ENCODE measurements around the gene FOXO6. TPM values are rescaled to one million over a fixed set of nuclear protein-coding genes. Genes with fewer than 3 reads are reported as not detected.

Gene FOXO6
- total and polyA plus RNA-seq, 9 of the 15 experiments (the other 6 are each of a cell fraction or from before 2014, with no cell fraction given), result 0.04 to 0.31 (median 0.12) TPM; not detected in 5

DNA sequence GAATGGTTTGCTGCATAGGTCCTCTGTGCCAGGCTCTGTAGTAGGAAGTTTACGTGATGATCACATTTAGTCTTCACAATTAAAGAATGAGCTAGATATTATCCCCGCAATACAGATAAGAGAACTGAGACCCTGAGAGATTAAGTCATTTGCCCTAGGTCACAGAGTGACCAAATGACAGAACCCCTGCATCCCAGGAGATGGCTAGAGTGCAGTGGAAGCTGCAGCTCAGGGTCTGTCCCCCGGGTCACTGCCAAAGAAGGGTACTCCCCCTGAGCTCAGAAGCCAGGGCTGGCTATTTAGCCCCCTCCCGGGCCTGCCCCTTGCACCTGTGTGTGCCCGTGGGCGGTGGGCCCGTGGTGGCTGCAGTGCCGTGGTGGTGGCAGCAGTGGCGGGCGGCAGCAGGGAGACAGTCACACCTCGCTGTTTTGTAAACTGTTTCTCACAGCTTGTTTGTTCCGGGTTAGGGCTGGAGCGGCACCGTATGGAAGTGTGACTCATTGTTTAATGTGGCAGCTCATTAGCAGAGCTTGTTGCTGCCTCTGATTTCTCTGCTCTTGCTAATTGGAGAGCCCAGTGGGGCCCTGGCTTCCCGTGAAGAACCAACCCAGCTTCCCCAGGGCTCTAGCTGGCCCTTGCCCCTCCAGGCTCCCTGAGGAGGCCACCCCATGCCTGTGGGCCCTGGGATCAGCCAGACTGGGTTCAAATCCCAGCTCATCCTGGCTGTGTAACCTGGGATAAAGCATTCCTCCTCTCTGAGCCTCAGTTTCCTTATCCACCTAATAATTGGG lies 19.3 kb upstream of the FOXO6 start (continued):
- no peak for TF ChIP-seq NCOA2 (IDR thresholded peaks at IDR 0.05; ENCODE audit: partially characterized antibody in 2 of 2)
- no peak for TF ChIP-seq SETDB1 (IDR thresholded peaks at IDR 0.05; ENCODE audit: low read length)
- TF ChIP-seq JUNB (CRISPR knock-in tag; conservative IDR thresholded peaks at IDR 0.05), result 0 out of 2 replicates have a peak, but pooled peaks have one; percentile 12
- no peak for TF ChIP-seq STAG1 (CRISPR knock-in tag; IDR thresholded peaks at IDR 0.05; ENCODE audit: borderline replicate concordance)
- no peak for TF ChIP-seq GABPB1 (CRISPR knock-in tag; IDR thresholded peaks at IDR 0.05)
- no peak for TF ChIP-seq CCNT2 (IDR thresholded peaks at IDR 0.05; ENCODE audit: borderline replicate concordance, extremely low read depth, insufficient read length, low read depth, low read length)
- TF ChIP-seq FOXK2 (conservative IDR thresholded peaks at IDR 0.05 in 1 of 2, IDR thresholded peaks at IDR 0.05 in 1 of 2; ENCODE audit: low read depth in 2 of 2), result 0 out of 4 replicates have a peak, but pooled peaks of 1 of the 2 experiments have one; percentile 31
- 0 out of 2 replicates have a peak, but pooled peaks have one; percentile 71 for TF ChIP-seq ZNF584 (CRISPR knock-in tag; IDR thresholded peaks at IDR 0.05; ENCODE audit: low read depth)
- TF ChIP-seq HCFC1 (IDR thresholded peaks at IDR 0.05; ENCODE audit: low read depth, low read length), result no peak
- TF ChIP-seq, protein P1, sequence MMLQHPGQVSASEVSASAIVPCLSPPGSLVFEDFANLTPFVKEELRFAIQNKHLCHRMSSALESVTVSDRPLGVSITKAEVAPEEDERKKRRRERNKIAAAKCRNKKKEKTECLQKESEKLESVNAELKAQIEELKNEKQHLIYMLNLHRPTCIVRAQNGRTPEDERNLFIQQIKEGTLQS (IDR thresholded peaks at IDR 0.05), result peak; percentile 68
- TF ChIP-seq, protein P1 (CRISPR knock-in tag; conservative IDR thresholded peaks at IDR 0.05), result no peak
- TF ChIP-seq ZNF23 (CRISPR knock-in tag; IDR thresholded peaks at IDR 0.05), result no peak
- no peak for TF ChIP-seq HSF4 (CRISPR knock-in tag; IDR thresholded peaks at IDR 0.05; ENCODE audit: borderline replicate concordance)
- peak; percentile 93 for TF ChIP-seq FOSL1 (tag; conservative IDR thresholded peaks at IDR 0.05)
- TF ChIP-seq PHF8 (IDR thresholded peaks at IDR 0.05; ENCODE audit: borderline replicate concordance, low read length), result peak; percentile 35; the same call in 1 of the 2 replicates
- peak; percentile 81 for TF ChIP-seq JUND (IDR thresholded peaks at IDR 0.05; ENCODE audit: borderline replicate concordance, low read depth, low read length)
- peak; percentile 50; the same call in 1 of the 3 replicates for TF ChIP-seq JUND (tag; IDR thresholded peaks at IDR 0.05; ENCODE audit: borderline replicate concordance, low read depth, low read length)
- no peak for TF ChIP-seq ZFPM2 (CRISPR knock-in tag; IDR thresholded peaks at IDR 0.05)
- no peak for TF ChIP-seq NR2C2 (CRISPR knock-in tag; IDR thresholded peaks at IDR 0.05)
- peak; percentile 37 for TF ChIP-seq NR2C2 (tag; IDR thresholded peaks at IDR 0.05)
- TF ChIP-seq TEAD1 (CRISPR knock-in tag; IDR thresholded peaks at IDR 0.05), result 0 out of 4 replicates have a peak, but pooled peaks of 1 of the 2 experiments have one; percentile 26
- no peak for TF ChIP-seq LARP7 (IDR thresholded peaks at IDR 0.05)

All from K562 (cell line).